GM18873 (cell line): ENCODE data around the gene ASCL2.

Source experiments
- ATAC-seq: cut with Tn5 transposase; IDR thresholded peaks from one replicate; pipeline ENCODE4 v1.9.1; 2021; ENCODE audit warnings: mild to moderate bottlenecking, moderate library complexity, moderate number of reproducible peaks; ENCODE audit not compliant: unreplicated experiment, low FRiP score

ASCL2 gene

DNA sequence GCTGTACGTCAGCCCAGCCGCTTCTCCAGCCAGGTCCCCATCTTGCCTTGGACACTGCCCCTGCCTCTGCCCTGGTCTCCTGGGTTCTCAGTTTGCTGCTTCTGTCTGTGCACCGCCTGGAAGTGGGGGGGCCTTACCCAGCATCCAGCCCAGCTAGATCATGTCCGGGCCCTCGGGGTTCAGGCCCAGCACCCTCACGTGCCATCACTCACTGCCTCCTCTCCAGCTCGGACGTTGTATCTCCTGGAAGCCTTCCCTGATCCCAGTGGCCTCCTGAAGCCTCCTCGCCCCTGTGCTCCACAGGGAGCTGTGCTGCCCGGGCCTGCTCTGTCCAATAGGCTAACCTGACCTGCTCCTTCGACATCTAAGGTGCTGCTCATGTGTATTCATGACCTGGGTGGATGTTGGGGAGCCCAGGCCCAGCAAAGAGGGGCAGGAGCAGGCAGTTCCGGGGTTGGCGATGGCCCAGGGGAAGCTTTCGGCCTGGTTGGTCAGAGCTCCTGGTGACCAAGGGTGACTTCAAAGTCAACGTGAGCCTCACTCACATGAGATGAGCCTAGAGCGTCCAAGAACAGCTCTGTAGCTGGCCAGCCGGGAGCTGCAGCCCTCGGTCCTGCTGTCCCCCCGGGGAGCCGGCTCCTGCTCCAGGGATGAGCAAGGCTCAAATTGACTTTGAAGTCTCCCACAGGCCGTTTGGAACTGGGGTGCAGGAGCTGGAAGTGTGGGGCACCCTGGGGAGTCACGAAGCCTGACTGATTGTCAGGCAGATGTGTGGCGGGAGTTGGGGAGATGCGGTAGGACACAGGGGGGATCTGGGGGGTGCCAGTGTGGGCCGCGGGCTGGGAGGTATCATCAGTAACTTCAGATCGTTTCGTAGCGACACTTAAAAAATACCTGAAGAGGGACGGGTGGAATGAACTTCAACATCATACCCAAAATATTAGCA is 5.2 kb upstream of the ASCL2 start:
- ATAC-seq = no peak

DNA sequence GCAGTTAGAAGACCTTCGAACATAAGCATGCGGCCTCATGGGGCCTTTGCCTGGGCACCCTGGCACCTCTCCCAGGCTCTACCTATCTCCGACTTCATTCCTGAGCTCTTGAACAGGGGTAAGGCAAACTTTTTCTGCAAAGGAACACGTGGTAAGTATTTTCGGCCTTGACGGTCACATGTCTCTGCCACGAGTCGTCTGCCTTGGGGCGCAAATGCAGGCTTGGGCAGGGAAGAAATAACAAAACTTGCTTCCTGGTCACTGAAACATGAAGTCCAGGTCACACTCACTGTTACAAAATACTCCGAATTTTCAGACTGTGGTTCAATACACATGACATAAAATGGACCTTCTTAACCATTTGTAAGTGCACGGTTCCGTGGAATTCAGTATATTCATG is 3.4 kb upstream of the ASCL2 start:
- ATAC-seq = no peak

- no peak for ATAC-seq
Observed at GRCh38 chr11:2273311-2273710, 2.9 kb upstream of the ASCL2 start.

DNA sequence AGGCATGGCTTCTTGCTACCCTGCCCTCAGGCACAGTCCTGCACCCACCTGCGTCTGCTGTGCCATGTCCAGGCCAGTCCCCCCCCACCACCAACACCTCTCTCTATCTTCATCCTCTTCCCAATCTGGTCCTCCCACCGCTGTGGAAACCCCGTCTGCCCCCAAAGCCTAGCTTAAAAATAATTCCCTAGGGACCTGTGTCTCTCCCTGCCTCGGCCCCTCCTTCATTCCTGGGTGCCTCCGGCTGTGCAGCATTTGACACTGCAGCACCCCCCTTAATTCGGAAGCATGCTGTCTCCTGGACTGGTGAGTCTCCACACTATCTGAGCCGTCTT is 2.5 kb upstream of the ASCL2 start:
- ATAC-seq = no peak

- no peak for ATAC-seq
Observed at GRCh38 chr11:2272228-2272945, 2.0 kb upstream of the ASCL2 start.

DNA sequence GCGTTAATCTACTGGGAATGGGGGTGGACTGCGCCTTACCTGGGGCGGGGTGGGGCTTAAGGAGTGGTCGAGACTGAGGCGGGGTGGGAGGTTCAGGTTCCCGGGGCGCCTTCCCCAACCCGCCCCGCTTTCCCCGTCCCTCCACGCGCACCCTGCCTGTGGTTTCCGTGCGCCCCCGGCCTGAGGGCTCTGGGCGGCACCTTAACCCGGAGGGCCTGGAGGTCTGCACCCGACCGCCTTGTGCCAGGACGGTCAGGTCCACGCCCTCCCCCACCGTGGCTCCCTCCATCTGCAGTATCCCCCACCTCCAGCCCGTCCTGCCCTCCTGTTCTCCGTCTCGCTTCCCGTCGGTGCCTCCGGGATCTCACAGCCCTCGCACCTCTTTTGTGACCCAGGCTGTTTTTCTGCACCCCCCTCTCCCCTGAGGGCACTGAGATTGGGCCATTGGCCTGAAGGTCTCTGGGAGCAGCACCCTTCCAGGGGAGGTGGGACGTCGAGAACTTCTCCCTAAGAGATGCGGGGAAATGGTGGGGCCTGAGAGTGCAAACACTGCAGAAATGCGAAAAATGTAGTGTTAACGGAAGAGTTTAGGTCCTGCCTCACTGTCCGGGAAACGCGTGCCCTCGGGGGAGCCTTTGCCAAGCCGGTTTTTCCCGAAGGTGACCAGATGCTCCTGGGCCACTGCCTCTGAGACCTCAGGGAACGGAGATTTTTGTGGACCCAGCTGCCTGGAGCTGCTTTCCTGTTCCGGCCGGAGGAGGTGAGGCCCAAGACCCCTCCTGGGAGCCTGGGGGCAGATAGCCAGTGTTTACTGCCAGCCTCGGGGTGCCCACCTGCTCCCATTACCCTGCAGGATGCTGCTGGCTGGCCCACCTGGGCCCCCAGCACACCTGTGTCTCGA is 1.2 kb upstream of the ASCL2 start:
- no peak for ATAC-seq

DNA sequence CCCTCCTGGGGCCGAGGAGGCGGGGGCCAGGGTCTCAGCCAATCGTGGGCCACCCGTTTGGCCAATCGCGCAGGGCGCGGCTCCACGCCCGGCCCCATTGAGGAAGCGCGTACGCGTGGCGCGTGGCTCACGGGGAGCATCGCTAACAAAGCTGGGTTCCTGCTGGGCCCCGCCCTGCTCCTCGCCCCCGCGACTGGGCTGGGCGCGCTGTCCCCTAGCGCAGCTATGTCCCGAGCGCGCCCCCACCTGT is 614 bp upstream of the ASCL2 start:
- no peak for ATAC-seq

DNA sequence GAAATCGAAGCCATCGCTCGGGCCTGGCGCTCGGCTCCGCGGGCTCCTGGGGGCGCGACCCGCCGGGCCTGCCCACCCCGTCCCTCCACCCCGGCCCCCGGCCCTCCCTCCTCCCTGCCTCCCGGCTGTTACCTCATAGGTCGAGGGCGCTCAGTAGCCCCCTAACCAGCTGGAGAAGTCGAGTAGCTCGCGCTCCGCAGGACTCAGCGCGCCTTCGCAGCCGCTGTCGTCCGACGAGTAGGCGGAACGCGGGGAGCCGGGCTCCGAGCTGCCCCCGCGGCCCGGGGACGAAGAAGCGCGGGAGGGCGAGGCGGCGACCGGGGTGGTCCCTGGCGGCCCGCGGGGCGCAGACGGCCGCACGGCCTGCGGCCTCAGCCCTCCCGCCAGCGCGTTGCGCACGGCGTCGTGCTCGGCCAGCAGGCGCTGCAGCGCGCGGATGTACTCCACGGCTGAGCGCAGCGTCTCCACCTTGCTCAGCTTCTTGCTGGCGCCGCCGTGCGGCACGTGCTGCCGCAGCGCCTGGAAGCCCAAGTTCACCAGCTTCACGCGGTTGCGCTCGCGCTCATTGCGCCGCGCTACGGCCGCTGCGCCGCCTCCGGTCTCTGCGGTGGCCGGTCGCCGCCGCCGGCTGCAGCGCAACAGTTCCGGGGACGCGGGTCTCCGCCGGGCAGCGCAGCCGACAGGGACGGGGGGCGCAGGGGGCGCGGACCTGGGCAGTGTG is 627 bp downstream of the ASCL2 start:
- ATAC-seq = no peak

DNA sequence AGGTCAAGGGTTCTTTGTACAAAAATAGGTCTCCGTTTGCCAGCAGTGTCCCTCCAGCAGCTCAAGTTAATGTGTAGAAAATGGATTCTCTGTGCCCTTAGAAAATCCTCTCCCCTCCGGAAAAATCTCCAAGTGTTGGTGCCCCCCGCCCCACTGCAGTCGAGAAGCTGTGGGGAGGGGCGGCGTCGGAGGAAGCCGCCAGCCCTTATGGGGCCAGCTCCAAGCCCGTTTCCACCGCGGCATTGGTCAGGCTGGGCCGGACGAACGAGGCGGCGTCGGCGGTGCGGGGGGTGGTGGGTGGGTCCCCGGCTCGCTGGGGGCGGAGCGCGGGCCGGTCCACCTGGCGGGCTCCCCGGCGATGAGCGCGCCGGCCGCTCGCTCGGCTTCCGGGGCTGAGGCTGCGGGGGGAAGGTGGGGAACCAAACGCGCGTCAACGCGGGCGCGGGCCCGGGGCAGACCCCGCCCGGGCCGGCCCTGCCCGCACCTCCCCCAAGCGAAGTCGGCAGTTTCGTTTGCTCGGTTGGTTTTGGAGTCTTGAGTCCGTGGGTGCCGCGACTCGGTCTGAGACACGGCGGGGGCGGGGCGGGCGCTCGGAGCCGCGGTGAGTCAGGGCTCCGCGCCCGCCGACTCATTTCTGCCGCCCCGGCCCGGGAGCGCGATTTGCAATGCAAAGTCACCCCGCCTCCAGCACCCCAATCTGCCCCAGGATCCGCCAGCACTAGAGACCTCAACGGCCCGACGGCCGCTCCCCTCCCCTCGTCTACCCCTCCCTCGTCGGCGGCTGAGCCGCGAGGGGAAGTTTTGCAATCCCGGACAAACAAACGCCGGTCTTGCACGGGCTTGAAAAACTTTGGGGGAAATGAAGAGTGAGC is 1.4 kb downstream of the ASCL2 start:
- no peak for ATAC-seq

- no peak for ATAC-seq
Observed at GRCh38 chr11:2267851-2268728, 2.3 kb downstream of the ASCL2 start.

- no peak for ATAC-seq
Observed at GRCh38 chr11:2267306-2267850, 3.0 kb downstream of the ASCL2 start.

GRCh38 chr11:2266586-2267305 is 3.6 kb downstream of the ASCL2 start:
- ATAC-seq = no peak

- ATAC-seq = no peak
Observed at GRCh38 chr11:2265854-2266585, 4.4 kb downstream of the ASCL2 start.

DNA sequence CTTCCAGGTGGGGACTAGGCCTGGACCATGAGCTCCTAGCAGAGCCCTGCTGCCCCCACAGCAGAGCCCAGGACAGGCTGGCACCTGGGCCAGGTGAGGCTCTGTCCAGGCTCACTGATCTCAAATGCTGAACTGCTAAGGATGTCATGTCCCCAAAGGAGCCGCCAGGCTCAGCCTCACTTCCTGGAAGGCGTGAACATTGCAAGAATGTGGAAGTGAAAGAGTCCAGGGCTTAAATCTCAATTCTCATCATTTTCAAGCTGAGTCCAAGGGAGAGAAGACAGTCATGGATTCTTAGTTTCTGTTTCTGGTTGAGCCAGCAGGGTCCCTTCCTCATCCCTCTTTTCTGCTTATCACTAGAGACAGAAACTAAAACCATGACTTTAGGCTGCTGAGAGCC is 5.0 kb downstream of the ASCL2 start:
- ATAC-seq = no peak

- ATAC-seq = no peak
Observed at GRCh38 chr11:2264366-2265053, 5.9 kb downstream of the ASCL2 start.

GRCh38 chr11:2263724-2264360 is 6.5 kb downstream of the ASCL2 start:
- ATAC-seq = no peak
